A549 treated with AZD2906 at 1 μM for 4 hours (cell line): ENCODE data around the gene MKNK2. TPM values are rescaled to one million over a fixed set of nuclear protein-coding genes. Genes with fewer than 3 reads are reported as not detected.

Experiments used
- total RNA-seq: library from RNA; stranded (reverse); fragments of 200-300 nt; extraction: Qiagen RNA extraction; gene quantifications from 5 replicates; pipeline ENCODE4 v1.2.3, GENCODE V29; 2022

Gene MKNK2
- total RNA-seq = 45.9 to 79.0 TPM (median 71.3 TPM) in 5 replicates

DNA sequence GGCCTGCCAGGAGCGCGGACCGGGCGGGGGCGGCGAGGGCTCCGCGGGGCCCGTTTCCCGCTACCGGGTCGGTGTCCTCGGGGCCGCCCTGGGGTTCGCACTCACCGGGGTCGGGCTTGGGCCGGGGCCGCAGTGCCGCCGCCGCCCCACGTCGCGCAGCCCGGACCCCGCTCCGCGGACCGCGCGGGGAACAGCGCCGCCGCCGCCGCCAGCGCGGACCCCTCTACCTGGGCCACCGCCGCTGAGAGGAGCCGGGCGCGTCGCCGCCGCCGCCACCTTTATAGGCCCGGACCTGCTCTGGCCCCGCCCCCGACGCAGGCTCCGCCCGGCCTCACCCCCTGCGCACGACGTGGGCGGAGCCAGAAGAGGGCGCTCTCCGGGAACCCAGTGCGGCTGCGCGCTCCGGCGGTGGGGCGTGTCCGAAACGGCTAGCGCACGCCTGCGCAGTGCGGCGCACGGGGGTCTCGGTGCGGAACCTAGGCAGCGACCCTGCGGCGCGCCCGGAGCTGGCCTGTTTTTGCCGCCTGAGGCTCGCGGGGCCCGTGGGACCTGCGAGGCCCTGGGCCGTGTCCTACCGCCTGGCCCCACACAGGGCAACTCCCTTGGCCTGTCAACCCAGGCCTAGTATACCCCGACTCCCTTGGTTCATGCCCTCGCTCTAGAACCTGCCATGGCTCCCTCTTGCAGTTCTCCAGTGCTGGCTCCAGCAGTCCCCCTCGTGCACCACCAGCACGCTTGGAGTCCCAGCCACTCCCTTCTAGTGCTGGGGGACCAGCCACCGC is at the start of gene MKNK2:
Gene MKNK2, minus strand, starts transcription at position 254 of the 782 bp plus-strand sequence. CDS start 393 bp downstream, outside the sequence.

DNA sequence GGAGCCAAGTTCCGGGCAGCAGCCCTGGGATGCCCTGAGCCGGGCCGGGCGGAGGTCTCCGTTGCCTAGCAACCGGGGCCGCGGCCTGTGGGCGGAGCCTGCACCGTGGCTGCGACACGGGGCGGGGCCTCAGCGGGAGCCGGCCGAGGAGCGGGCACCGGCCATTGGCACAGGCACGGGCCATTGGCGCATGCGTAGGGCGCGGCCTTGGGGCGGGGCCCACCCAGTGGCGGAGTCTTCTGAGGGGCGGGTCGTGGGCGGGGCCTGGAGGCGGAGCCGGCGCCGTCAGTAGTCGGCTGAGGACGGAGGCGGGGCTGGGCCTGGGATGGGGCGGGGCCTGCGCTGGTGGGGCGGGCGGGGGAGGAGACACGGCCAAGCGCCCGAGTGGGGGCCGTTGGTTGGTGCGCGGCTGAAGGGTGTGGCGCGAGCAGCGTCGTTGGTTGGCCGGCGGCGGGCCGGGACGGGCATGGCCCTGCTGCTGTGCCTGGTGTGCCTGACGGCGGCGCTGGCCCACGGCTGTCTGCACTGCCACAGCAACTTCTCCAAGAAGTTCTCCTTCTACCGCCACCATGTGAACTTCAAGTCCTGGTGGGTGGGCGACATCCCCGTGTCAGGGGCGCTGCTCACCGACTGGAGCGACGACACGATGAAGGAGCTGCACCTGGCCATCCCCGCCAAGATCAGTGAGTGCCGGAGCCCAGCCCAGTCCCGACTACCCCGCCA is 45.6 kb upstream of the MKNK2 start, which contains the start of gene IZUMO4:
Gene IZUMO4, plus strand, starts transcription at position 436 of the 723 bp plus-strand sequence. Its CDS starts 31 bp downstream, at position 467.

DNA sequence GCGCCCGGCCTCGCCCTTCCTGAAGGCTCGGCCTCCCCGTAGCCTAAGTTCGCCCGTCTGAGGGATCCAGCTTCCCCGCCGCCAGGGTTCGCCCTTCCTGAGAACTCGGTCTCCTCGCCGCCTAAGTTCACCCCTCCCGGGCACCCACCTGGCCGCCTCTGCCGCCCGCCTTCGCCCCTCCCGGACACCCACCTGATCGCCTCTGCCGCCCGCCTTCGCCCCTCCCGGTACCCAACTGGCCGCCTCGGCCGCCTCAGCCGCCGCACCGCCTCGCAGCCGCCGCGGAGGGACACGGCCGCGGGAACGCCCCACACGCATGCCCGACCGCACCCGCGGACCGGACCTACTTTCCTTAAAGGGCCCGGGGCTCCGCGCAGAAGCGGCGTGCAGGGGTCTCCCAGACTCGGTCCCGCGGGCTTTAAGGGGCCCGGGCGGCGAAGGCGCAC is 45.0 kb upstream of the MKNK2 start, which contains the start of gene MOB3A:
Gene MOB3A, minus strand, starts transcription at position 293 of the 446 bp plus-strand sequence. CDS start 17,766 bp downstream, outside the sequence.

DNA sequence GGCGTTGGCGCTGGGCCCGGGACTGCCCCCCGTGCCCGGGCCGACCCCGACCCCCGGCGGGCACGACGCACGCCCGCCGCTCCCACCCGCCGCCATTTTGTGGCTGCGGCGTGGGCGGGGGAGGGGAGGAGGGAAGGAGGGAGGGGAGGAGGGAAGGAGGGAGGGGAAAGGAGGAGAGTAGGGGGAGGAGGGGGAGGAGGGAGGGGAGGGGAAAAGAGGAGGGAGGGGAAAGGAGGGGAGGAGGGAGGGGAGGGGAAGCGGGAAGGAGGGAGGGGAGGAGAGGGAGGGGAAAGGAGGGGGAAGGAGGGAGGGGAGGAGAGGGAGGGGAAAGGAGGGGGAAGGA is 35.5 kb downstream of the MKNK2 start, which contains the start of gene BTBD2:
Gene BTBD2, minus strand, starts transcription at position 107 of the 343 bp plus-strand sequence. Its CDS starts 11 bp downstream, at position 96.

Other genes with a start within 250 kb of the MKNK2 start
- 1.9 to 3.7 TPM (median 3.1 TPM) in 5 replicates for gene ATP8B3, start 239.0 kb downstream of the MKNK2 start, total RNA-seq
- 15.3 to 21.2 TPM (median 18.9 TPM) in 5 replicates for gene REXO1, start 202.8 kb downstream of the MKNK2 start, total RNA-seq
- gene KLF16, start 187.7 kb downstream of the MKNK2 start, total RNA-seq = 18.2 to 33.0 TPM (median 30.7 TPM) in 5 replicates
- 20.2 to 40.3 TPM (median 37.9 TPM) in 5 replicates for gene ABHD17A, start 165.7 kb downstream of the MKNK2 start, total RNA-seq
- gene ADAT3, start 145.8 kb downstream of the MKNK2 start, total RNA-seq = 2.1 to 6.7 TPM (median 5.2 TPM) in 5 replicates
- gene SCAMP4, start 145.8 kb downstream of the MKNK2 start, total RNA-seq = 48.6 to 80.5 TPM (median 50.9 TPM) in 5 replicates
- gene CSNK1G2, start 110.1 kb downstream of the MKNK2 start, total RNA-seq = 33.7 to 51.8 TPM (median 47.3 TPM) in 5 replicates
- gene BTBD2, start 35.5 kb downstream of the MKNK2 start, total RNA-seq = 34.0 to 49.1 TPM (median 45.1 TPM) in 5 replicates
- gene MOB3A, start 45.1 kb upstream of the MKNK2 start, total RNA-seq = 13.3 to 15.2 TPM (median 14.0 TPM) in 5 replicates
- 0.41 to 0.98 TPM (median 0.79 TPM) in 5 replicates for gene IZUMO4, start 45.7 kb upstream of the MKNK2 start, total RNA-seq
- 72.8 to 81.4 TPM (median 78.3 TPM) in 5 replicates for gene AP3D1, start 100.3 kb upstream of the MKNK2 start, total RNA-seq
- gene DOT1L, start 112.7 kb upstream of the MKNK2 start, total RNA-seq = 9.7 to 16.1 TPM (median 14.6 TPM) in 5 replicates
- gene PLEKHJ1, start 185.1 kb upstream of the MKNK2 start, total RNA-seq = 41.4 to 62.2 TPM (median 59.5 TPM) in 5 replicates
- gene SF3A2, start 185.6 kb upstream of the MKNK2 start, total RNA-seq = 70.5 to 76.5 TPM (median 73.0 TPM) in 5 replicates
- 4.6 to 18.6 TPM (median 14.0 TPM) in 5 replicates for gene AMH, start 198.1 kb upstream of the MKNK2 start, total RNA-seq
- 0.64 to 0.87 TPM (median 0.82 TPM) in 5 replicates for gene JSRP1, start 205.2 kb upstream of the MKNK2 start, total RNA-seq
- 0.17 to 0.39 TPM (median 0.28 TPM) in 5 replicates for gene PEAK3, start 230.9 kb upstream of the MKNK2 start, total RNA-seq